ENCODE measurements around the gene NUP153. TPM values are rescaled to one million over a fixed set of nuclear protein-coding genes. Genes with fewer than 3 reads are reported as not detected.
A peak's percentile ranks its signal among the peaks of the same experiment; 100 is the strongest.
"Not testable (repeated sequence)": the region's sequence is repeated elsewhere in the genome, so short reads cannot be mapped to it uniquely, and the experiment has no call there.

Gene NUP153
- total and polyA plus RNA-seq, 2 donors (not counting 1 experiment from before 2014, with no cell fraction given), result 22.0 to 27.7 TPM

- Histone ChIP-seq H3K79me2 (ENCODE audit: control insufficient read depth, insufficient read depth, low read length) (no peaks in the 10 kb centered on the region), H2AFZ (ENCODE audit: low read length) (no peak overlapping the region), H3K9ac (ENCODE audit: insufficient read depth, low read length) (no peak overlapping the region), H3K4me1 (ENCODE audit: control insufficient read depth, extremely low read depth, insufficient read depth, low read length) (peaks cover 5% of the 10 kb centered on the region), H3K4me2 (ENCODE audit: extremely low read depth, insufficient read depth, low read length) (peak overlapping the region; percentile 30), H4K20me1 (ENCODE audit: control insufficient read depth, extremely low read depth, insufficient read depth, low read length) (no peaks in the 10 kb centered on the region), H3K36me3 (ENCODE audit: control insufficient read depth, insufficient read depth, low read length) (no peaks in the 10 kb centered on the region), H3K27ac (ENCODE audit: insufficient read depth, low read length) (no peak overlapping the region), H3K27me3 (ENCODE audit: control insufficient read depth, insufficient read depth, low read length) (no peaks in the 10 kb centered on the region), H3K4me3 (replicated peaks in 1 of 4; ENCODE audit: control extremely low read depth in 1 of 4, insufficient read depth in 1 of 4, low read depth in 3 of 4, low read length in 4 of 4) (no peak overlapping the region), H3K9me3 (ENCODE audit: control insufficient read depth, insufficient read depth, low read depth, low read length) (no peaks in the 10 kb centered on the region)
- no peak for TF ChIP-seq EZH2 (IDR thresholded peaks at IDR 0.05; ENCODE audit: low read length, missing control alignments)
- TF ChIP-seq, protein P1, sequence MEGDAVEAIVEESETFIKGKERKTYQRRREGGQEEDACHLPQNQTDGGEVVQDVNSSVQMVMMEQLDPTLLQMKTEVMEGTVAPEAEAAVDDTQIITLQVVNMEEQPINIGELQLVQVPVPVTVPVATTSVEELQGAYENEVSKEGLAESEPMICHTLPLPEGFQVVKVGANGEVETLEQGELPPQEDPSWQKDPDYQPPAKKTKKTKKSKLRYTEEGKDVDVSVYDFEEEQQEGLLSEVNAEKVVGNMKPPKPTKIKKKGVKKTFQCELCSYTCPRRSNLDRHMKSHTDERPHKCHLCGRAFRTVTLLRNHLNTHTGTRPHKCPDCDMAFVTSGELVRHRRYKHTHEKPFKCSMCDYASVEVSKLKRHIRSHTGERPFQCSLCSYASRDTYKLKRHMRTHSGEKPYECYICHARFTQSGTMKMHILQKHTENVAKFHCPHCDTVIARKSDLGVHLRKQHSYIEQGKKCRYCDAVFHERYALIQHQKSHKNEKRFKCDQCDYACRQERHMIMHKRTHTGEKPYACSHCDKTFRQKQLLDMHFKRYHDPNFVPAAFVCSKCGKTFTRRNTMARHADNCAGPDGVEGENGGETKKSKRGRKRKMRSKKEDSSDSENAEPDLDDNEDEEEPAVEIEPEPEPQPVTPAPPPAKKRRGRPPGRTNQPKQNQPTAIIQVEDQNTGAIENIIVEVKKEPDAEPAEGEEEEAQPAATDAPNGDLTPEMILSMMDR (conservative IDR thresholded peaks at IDR 0.05 in 1 of 2, IDR thresholded peaks at IDR 0.05 in 1 of 2; ENCODE audit: low read depth in 1 of 2, low read length in 2 of 2), result no peak
- peak in 1 of 2 donors; percentile 64 for DNase-seq (ENCODE audit: low read depth in 2 of 2)
Observed at GRCh38 chr6:17712576-17712975, 5.9 kb upstream of the NUP153 start.

DNA sequence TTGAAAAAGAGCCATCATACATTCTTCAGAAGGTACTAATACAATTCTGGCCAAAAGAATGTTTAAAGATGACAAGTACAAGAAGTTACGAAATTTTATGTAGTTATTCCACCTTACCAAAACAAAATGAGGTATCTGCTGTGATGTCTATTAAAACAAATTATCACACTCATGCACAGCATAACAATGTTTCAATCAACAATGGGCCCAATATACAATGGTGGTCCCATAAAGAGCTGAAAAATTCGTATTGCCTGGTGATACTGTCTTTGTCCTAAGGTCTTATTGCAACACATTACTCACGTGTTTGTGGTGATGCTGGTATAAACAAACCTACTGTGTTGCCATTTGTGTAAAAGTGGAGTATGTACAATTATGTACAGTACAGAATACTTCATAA, 3.6 kb upstream of the NUP153 start:
- Histone ChIP-seq H3K9me3 (ENCODE audit: control insufficient read depth, insufficient read depth, low read depth, low read length) (no peaks in the 10 kb centered on the region), H4K20me1 (ENCODE audit: control insufficient read depth, extremely low read depth, insufficient read depth, low read length) (no peaks in the 10 kb centered on the region), H3K4me2 (ENCODE audit: extremely low read depth, insufficient read depth, low read length) (no peak overlapping the region), H3K79me2 (ENCODE audit: control insufficient read depth, insufficient read depth, low read length) (peaks cover 12% of the 10 kb centered on the region), H3K4me3 (replicated peaks in 1 of 4; ENCODE audit: control extremely low read depth in 1 of 4, insufficient read depth in 1 of 4, low read depth in 3 of 4, low read length in 4 of 4) (no peak overlapping the region), H3K9ac (ENCODE audit: insufficient read depth, low read length) (no peak overlapping the region), H3K36me3 (ENCODE audit: control insufficient read depth, insufficient read depth, low read length) (no peaks in the 10 kb centered on the region), H3K27me3 (ENCODE audit: control insufficient read depth, insufficient read depth, low read length) (no peaks in the 10 kb centered on the region), H3K27ac (ENCODE audit: insufficient read depth, low read length) (no peak overlapping the region), H3K4me1 (ENCODE audit: control insufficient read depth, extremely low read depth, insufficient read depth, low read length) (peaks cover 8% of the 10 kb centered on the region), H2AFZ (ENCODE audit: low read length) (no peak overlapping the region)
- DNase-seq (ENCODE audit: low read depth in 2 of 2), result peak; percentile 37 to 84
- TF ChIP-seq, protein P1 (conservative IDR thresholded peaks at IDR 0.05 in 1 of 2, IDR thresholded peaks at IDR 0.05 in 1 of 2; ENCODE audit: low read depth in 1 of 2, low read length in 2 of 2), result no peak

- H3K27me3 ChIP-seq (ENCODE audit: control insufficient read depth, insufficient read depth, low read length), result no peaks in the 10 kb centered on the region
- no peaks in the 10 kb centered on the region for H3K9me3 ChIP-seq (ENCODE audit: control insufficient read depth, insufficient read depth, low read depth, low read length)
- no peak overlapping the region for H3K4me2 ChIP-seq (ENCODE audit: extremely low read depth, insufficient read depth, low read length)
- peaks cover 5% of the 10 kb centered on the region for H3K4me1 ChIP-seq (ENCODE audit: control insufficient read depth, extremely low read depth, insufficient read depth, low read length)
- no peak for DNase-seq (ENCODE audit: low read depth in 2 of 2)
- H4K20me1 ChIP-seq (ENCODE audit: control insufficient read depth, extremely low read depth, insufficient read depth, low read length), result no peaks in the 10 kb centered on the region
- H2AFZ ChIP-seq (ENCODE audit: low read length), result no peak overlapping the region
- no peak for TF ChIP-seq EZH2 (IDR thresholded peaks at IDR 0.05; ENCODE audit: low read length, missing control alignments)
- TF ChIP-seq, protein P1 (conservative IDR thresholded peaks at IDR 0.05 in 1 of 2, IDR thresholded peaks at IDR 0.05 in 1 of 2; ENCODE audit: low read depth in 1 of 2, low read length in 2 of 2), result no peak
- no peak overlapping the region for H3K4me3 ChIP-seq (replicated peaks in 1 of 4; ENCODE audit: control extremely low read depth in 1 of 4, insufficient read depth in 1 of 4, low read depth in 3 of 4, low read length in 4 of 4)
- peaks cover 21% of the 10 kb centered on the region for H3K79me2 ChIP-seq (ENCODE audit: control insufficient read depth, insufficient read depth, low read length)
- no peak overlapping the region for H3K9ac ChIP-seq (ENCODE audit: insufficient read depth, low read length)
- H3K36me3 ChIP-seq (ENCODE audit: control insufficient read depth, insufficient read depth, low read length), result no peaks in the 10 kb centered on the region
- no peak overlapping the region for H3K27ac ChIP-seq (ENCODE audit: insufficient read depth, low read length)
Observed at GRCh38 chr6:17709476-17709875, 2.8 kb upstream of the NUP153 start.

DNA sequence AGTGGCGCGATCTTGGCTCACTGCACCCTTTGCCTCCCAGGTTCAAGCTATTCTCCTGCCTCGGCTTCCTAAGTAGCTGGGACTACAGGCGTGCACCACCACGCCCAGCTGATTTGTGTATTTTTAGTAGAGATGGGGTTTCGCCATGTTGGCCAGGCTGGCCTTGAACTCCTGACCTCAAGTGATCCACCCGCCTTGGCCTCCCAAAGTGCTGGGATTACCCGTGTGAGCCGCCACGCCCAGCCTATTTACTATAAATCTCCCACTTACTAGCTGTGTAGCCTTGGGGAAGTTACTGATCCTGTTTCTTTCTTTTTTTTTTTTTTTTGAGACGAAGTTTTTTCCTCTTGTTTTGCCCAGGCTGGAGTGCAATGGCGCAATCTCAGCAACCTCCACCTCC, 1.3 kb upstream of the NUP153 start:
- not testable (repeated sequence) for H3K36me3 ChIP-seq (ENCODE audit: control insufficient read depth, insufficient read depth, low read length); H2AFZ ChIP-seq (ENCODE audit: low read length); H3K4me1 ChIP-seq (ENCODE audit: control insufficient read depth, extremely low read depth, insufficient read depth, low read length); DNase-seq (ENCODE audit: low read depth in 2 of 2); H4K20me1 ChIP-seq (ENCODE audit: control insufficient read depth, extremely low read depth, insufficient read depth, low read length); H3K27ac ChIP-seq (ENCODE audit: insufficient read depth, low read length); H3K9me3 ChIP-seq (ENCODE audit: control insufficient read depth, insufficient read depth, low read depth, low read length); H3K27me3 ChIP-seq (ENCODE audit: control insufficient read depth, insufficient read depth, low read length); H3K9ac ChIP-seq (ENCODE audit: insufficient read depth, low read length); H3K4me3 ChIP-seq (replicated peaks in 1 of 4; ENCODE audit: control extremely low read depth in 1 of 4, insufficient read depth in 1 of 4, low read depth in 3 of 4, low read length in 4 of 4); H3K4me2 ChIP-seq (ENCODE audit: extremely low read depth, insufficient read depth, low read length)
- peaks cover 34% of the 10 kb centered on the region for H3K79me2 ChIP-seq (ENCODE audit: control insufficient read depth, insufficient read depth, low read length)
